Activated T-cell treated with anti-CD3 and anti-CD28 coated beads for 48 hours (primary cell): Measurements from ENCODE around the gene AKAP13.

Source experiments
- DNase-seq: peaks from one replicate; pipeline ENCODE4 v3.0.0-alpha.2; 2020; ENCODE audit warnings: low read depth

AKAP13 gene

DNA sequence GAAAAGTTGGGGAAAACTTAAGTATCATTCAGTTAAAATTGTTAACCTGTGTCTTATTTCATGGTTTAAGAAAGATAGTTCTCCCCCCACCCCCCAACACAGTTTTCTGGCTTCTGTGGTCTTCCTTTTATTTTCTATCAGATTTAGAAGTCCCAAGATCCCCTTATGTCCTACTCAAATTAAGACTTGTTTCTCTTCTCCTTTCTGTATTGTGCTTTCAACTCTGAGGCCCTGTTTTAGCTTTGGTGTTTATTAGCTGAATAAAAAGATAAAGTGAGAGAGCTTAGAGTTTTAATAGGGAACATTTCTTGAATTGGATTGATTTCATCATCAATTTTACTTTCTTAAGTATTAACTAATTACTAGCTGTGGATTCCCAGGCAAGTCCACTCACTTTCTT, 62.6 kb downstream of the AKAP13 start:
- no peak for DNase-seq

DNA sequence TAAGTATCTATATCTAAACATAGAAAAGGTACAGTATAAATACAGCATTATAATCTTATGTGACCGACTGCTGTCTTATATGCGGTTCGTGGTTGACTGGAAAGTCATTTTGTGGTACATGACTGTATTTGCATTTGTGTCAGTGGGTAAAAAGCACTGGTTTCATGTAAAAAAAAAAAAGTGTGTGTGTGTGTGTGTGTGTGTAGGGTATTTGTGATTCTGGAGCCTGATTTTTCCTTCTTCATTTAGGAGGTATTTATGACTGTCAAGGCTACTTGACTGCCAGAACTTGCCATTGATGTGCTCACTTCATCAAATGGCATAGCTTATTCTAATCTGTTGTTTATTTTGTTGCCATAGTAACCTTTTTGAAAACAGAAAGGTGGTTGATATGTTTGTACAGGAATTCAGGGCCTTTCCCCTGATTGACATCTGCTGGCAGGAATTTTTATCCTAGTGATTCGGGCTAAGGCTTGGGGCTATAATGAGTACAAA, 63.2 kb downstream of the AKAP13 start:
- no peak for DNase-seq

DNA sequence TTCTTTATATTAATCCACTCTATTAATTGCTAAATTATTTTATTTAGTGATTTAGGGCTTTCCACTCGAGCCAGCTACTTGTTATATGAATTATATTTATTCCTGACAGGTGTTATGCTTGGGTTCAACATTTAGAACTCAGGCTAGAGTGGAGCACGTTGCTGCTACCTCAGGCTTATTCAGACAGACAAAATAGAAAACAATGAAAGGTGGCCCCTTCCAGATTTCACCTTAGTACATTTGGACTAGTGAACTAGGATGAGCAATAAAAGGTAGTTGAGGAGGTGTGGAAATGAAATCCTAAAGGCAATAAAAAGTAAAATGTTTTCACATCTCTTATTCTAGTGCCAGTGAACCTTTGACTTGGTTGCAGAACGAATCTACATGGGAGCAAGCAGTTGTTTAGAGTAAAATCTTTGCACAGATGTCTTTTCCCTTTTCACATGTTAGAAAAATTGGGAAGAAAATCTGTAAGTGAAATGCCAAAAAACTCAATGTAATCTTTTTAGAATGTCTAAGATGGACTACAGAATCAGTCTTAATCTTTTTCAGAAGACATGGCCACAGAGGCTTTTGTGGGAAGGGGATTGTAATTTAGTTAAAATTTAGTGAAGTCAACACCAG, 63.8 kb downstream of the AKAP13 start:
- no peak for DNase-seq

DNA sequence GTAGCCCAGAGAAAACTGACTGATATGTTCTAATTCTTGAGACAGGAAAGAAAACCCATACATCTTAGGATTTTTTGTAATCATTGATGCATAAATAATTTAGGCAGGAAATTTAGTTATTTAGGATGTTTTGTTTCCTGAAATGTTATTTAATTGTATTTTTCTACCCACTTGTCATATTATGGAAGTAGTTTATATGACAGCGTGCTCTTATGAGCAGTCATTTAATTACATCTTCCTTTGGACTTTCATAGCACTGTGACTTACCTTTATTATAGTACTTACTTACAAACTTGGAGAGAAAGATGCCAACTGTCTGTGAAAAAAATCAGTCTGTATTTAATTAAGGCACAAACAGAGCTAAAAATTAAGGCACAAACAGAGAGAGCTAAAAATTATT, 65.0 kb downstream of the AKAP13 start:
- no peak for DNase-seq

DNA sequence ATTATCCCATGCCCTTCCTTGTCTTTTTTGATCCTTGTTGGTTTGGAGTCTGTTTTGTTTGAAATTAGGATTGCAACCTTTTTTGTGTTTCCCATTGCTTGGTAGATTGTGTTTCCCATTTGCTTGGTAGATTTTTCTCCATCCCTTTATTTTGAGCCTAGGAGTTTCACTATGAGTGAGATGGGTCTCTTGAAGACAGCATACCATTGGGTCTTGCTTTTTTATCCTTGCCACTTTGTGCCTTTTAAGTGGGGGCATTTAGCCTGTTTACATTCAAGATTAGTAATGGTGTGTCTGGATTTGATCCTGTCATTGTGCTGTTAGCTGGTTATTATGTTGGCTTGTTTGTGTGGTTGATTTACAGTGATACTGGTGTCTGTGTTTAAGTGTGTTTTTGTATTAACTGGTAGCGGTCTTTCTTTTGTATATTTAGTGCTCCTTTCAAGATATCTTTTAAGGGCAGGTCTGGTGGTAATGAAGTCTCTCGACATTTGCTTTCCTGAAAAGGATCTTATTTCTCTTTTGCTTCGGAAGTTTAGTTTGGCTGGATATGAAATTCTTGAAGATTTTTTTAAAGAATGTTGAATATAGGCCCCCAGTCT, 70.8 kb downstream of the AKAP13 start:
- DNase-seq = no peak

DNA sequence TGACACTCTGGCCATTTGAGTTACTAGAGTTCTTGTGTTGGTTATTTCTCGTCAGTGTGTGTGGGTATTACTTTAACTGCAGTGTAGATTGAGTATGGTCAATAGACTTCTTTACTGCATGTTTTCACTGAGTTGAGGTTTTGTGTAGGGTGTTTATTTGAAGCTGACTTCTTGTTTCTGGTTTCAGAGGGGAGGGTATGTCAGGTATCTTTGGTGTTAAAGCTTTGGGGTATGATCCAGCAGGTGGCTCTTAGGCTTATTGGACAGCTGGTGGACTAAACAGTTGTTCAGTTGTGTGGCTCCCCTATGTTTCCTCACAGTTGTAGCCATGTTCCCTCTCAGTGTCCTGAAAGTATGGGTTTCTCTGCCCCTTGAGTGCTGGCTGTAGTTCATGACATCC, 72.0 kb downstream of the AKAP13 start:
- no peak for DNase-seq

DNA sequence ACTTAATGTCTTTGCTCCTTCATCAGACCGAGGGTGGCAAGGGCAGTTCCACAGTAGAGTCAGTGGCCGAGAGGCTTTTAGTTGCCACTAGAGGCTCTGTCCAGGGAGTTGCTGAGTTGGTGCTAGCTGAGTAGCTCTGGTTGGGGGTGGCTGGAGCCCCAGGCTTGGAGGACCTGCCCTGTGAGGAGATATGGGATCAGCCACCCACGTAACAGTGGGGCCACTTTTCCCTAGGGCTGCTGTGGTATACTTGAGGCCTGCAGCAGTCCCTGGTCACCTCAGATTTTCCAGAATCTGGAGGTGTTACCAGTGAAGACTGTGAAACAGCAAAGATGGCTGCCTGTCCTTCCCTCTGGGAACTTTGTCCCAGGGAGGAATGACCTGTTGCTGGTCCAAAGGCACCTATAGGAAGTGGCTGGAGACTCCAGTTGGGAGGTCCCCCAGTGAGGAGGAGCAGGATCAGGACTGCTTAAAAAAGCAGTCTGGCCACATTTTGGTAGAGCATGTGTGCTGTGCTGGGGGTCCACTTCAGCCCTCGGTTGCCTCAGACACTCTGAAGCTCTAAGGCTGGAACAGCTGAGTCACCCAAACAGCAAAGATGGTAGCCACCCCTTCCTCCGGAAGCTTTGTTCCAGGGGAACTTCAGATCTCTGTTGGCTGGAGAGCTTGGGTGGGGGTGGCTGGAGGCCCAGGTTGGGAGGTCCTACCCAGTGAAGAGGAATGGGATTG, 72.9 kb downstream of the AKAP13 start:
- no peak for DNase-seq

DNA sequence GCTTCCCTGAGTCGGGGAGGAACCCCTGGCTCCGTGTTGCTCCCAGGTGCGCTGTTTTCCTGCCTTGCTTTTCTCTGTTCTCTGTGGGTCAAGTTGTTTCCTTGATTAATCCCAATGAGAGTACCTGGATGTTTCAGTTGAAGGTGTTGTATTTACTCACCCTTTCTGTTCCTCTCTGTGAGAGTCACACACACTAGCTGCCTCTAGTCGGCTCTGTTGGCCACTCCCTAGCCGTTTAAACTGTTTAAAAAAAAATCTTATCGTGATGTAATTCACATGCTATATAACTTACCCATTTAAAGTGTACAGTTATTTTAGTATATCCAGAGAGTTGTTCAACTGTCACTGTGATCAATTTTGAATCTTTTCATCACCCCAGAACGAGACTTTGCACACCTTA, 74.0 kb downstream of the AKAP13 start:
- DNase-seq = no peak

DNA sequence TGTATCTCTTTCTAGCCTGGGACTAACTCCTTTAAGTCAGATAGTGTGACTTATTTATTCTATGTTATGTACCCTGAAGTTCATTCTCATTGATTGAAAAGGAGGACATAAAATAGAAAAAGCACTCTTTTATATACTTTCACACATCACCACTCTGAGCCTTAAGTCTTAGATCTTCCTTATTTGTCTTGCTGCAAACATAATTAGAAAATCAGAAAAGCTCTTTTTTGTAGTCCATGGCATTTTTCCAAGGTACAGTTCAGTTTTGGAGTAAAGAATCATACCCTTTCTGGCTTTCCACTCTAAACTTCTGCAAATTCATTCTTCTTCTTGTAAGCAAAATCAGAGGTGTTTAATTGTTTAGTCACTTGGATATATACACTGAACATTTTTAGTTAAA, 75.5 kb downstream of the AKAP13 start:
- no peak for DNase-seq

DNA sequence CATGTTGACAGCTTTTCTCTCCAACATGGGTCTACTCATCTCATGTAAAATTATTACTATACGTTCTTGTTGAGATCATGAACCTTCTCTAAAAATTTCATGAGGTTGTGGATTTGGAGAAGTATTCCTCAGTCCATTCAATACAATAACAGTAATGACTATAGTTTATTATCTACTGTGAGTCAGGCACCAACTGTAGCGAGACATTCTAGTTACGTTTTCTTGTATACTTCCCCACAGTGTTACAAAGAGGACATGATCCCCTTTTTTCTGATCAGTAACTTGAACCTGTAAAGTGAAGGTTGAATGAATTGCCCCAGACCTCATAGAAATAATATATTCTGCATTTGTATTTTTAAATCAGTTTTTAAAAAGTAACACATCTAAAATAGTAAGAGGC, 76.4 kb downstream of the AKAP13 start:
- DNase-seq = no peak

DNA sequence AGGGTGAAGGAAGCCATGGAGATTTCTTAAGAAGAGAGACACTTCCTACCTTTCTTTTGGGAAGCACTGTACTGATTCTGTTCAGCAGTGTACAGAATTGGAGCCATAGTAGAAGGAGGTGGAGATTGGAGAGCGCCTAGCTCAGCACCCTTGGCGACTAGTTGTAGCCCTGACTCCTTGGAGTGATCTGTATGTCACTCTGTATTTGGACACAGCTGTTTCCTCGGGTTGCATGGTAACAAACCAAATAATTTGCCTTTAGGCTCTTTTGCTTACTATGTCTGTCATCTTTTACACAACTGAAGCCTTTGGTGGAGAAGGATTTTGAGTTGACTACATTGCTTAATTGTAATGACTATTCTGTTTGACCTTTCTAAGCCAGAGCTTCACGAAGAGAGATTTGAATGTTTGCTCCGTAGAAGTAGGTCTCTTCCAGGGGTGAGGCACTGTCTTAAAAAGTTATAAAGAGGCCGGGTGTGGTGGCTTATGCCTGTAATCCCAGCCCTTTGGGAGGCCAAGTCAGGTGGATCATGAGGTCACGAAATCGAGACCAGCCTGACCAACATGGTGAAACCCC, 77.1 kb downstream of the AKAP13 start:
- no peak for DNase-seq

DNA sequence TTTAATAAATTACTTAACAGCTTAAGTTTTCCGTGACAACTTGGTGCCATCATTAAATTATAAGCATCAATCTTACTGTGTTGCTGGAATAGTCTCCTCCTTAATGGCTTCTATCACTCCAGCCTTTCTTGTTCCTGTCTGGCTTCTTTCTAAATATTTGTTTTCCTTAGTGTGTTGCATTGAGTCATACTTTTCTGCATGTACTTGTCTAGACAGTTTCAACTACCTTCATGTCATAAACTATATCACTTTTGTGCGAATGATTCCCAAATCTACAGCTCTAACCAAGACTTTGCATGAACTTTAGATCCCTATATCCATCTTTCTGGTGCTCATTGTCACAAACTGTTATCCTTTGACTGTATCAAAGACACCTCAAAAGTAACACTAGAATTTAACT, 78.4 kb downstream of the AKAP13 start:
- DNase-seq = no peak

DNA sequence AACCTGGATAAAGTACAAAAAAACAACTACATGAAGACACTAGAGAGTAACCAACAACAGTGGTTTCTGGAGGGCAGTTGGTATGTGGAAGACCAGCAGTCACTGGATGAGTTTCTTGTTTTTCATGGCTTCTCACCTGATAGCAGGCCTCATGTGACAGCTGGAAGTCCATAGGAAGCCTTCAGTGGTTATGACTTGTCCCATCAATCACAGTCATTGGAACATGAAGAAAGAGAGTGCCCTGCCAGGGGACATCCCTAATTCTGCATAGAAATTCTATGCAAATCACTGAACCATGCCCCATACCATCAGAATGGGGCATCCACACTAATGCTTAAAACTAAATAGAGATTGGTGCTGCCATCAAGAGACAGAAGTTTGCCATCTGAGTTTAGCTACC, 81.6 kb downstream of the AKAP13 start:
- DNase-seq = no peak

DNA sequence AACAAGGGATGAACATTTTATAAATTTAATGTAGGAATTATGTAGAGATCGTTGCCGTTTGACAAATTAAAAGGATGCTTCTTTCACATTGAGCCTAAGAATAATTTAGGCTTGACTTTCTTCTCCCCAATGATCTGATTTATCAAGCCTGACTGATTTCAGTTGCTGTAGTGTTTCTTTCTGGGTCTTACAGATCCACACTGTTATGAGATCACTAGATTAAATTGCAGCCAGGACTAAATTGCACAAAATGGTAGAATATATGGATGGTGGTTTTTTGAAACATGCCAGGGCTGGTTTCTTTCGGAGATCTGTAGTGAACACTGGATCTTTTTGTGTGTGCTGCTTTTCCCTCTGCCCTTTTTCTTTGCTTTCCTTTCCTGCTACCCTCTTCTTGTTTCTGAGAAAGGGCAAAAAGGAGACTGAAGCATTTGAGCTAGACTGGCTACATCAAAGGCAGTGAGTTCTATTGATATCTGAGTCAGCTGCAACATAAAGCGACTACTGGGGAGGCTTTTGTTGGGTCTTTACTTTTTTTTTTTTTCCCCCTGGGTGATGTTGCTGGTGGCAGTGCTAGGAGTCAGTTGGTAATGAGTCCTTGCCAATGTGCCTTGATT, 83.0 kb downstream of the AKAP13 start:
- no peak for DNase-seq

DNA sequence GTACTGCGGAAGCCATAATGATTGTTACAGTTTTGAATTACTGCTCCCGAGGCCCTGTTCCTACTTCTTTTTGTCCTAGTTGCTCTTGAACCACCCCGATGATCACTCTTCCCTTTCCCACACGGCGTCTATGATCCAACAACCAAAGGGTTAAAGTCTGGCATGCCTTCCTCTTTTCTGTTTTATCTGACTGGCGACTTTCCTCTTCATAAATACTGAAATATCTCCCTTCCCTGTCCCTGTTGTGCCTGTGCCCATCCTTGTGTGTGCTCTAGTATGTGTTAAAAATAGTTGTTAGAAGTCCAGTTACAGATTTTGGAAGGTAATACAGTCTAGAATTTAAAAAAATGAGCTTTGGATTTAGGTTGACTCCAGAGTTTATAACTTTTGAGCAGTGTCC, 83.6 kb downstream of the AKAP13 start:
- no peak for DNase-seq

DNA sequence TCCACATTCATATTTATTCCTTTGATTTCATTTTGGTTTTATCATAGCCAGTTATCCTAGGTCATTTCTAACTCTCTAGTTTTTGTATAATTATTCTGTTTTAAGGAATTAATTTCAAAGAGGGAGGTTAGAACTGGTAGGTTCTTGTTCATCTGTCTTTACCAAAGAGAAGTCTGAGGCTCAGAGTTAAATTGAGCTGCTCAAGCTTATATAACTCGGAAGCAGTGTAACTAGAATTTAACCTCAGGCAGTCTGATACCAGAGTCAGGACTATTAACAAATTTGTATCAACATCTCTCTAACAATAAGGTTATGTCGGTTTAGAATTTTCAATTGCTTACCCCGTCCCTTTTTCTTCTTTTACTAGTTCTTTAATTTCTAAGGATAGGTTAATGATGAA, 84.1 kb downstream of the AKAP13 start:
- no peak for DNase-seq

DNA sequence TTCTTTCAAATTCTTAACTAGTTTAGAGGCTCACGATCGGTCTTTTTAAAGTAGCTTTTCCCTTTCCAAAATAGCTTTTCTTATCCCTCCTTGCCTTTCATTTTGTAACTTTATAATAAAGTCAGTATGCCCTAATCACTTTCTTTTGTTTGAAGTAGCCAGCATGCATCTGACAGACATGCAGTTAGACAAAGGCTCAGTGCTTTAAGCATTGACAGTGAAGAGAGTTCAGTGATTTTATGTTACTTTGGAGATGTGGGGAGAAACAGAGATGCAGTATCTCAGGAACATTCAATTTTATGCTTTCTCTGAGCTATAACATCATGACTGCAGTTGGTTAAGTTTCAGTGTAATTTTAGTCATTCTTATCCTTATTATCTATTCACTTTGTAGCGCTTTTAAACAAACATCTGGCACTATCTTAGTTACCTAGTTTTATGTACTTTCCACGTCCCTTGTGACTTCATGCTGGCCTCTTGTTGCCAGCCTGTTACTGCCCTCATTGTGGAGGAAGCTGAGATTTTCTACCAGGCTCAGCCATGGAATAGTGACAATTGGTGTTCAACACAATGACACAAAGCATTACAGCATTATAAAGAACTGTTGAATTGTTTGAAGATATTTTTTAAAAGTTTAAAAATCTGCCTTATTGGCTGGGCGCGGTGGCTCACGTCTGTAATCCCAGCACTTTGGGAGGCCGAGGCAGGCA, 90.3 kb downstream of the AKAP13 start:
- DNase-seq = no peak

DNA sequence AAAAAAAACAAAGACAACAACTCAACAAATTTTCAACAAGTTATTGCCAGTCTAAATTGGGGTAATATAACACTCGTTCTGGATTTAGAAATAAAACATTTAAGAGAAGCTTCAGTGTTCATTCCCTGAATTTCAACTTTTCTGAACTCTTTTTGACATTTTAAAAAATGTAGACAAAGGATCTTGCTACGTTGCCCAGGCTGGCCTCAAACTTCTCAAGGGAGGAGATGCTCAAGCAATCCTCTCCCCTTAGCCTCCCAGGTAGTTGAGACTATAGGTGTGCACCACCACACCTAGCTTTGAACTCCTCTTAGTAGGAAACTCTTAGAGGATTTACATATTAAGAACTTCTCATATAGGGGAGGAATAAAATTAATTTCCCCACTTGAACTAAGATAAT, 91.9 kb downstream of the AKAP13 start:
- DNase-seq = no peak

DNA sequence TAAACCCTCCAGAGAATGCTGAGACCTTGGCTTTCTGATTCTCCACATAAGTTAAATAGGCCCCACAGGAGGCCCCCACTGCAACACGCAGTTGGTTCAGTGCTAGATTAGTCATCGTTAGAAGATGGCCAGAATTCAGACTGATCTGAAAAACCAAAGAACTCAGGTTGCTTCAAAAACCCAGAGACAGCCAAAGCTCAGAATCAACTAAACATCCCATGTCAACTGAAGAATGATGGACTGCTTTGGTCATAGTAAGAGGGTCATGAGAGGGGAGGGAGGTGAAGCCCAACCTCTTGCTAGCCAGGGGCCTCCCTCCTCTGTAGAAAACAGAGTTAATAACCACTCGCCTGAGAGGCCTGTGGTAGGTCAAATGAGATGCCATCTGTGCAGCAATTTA, 93.1 kb downstream of the AKAP13 start:
- no peak for DNase-seq

DNA sequence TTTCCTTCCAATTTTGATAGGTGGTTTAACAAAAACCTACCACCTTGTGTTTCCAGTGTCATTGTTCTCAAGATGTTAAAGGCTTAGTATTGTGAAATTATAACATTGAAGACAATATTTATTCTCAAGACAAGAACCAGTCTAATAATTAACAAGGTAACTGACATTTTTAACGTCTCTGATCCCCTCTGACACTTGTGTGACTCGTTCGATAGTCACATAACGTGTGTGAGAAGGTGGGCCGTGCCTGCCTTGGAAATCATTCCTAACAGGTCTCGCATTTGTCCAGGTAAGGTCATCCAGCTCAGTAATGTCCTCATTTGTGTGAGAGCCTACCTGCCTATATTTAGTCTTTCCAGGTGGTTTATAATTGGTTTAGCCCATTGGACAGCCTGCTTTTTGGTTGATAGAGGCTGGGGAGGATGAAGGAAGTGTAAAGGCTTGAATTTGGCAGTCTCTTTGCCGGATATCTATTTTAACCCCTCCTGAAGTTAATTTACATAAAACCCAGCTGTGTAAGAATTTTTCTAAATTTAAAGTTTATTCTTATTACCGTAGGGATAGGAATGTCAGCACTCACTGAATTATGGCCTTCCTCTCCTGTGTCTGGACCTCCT, 94.4 kb downstream of the AKAP13 start:
- no peak for DNase-seq

DNA sequence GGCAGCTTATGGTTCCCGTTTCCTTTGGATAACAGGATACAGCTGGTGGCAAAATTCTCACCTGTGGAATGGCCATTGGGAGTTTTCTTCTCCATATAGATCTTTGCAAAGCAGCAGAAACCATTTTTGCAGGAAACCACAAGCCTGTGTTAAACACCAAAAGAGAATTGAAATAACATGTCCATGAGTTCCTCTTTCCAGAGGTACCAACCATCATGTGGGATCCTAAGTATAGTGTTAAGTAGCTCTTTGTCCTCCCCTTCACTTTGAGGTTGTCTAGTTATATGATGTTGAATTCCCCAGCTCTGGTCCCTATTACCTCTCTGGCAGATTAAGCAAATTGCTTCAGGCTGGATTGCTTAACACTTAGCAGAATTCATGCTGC, 94.9 kb downstream of the AKAP13 start:
- no peak for DNase-seq

DNA sequence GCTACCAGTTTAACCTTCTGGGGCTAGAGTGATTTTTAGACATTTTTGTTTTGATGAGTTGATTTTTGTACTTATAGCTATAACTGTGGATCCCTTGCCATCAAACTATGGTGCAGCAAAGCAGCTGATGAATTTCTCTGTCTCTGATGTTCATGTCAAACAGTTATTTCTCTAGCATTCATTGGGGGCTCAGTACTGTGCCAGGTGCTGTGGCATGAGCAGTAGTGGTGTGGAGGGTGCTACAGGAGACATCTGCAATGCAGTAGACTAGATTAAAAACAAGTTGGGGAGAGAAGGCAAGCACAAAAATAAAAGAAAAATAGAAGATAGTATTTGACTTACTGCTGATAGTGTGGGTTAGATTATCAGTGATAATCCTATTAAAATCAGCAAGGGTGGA, 95.3 kb downstream of the AKAP13 start:
- no peak for DNase-seq
